H9 (cell line): Measurements from ENCODE around the gene BCL2L2. TPM values are rescaled to one million over a fixed set of nuclear protein-coding genes. Genes with fewer than 3 reads are reported as not detected.

ENCODE experiments used
- DNase-seq: peaks from one replicate; pipeline ENCODE4 v3.0.0-alpha.2; 2017
- H2AFZ ChIP-seq: one replicate; pipeline ENCODE4 v1.6.1; 2013; ENCODE audit warnings: mild to moderate bottlenecking, low read length, control low read depth, moderate library complexity
- H2AK5ac ChIP-seq: 2 replicates; pipeline ENCODE4 v1.6.1; 2013; ENCODE audit warnings: low read length, control low read depth, mixed read lengths; ENCODE audit not compliant: insufficient read length
- H2BK120ac ChIP-seq: one replicate; pipeline ENCODE4 v1.6.1; 2013; ENCODE audit warnings: low read depth, mild to moderate bottlenecking, low read length, control low read depth, inconsistent platforms; ENCODE audit not compliant: poor library complexity, severe bottlenecking
- H2BK12ac ChIP-seq: 2 replicates; pipeline ENCODE4 v1.6.1; 2013; ENCODE audit warnings: low read length, control low read depth, mixed read lengths, low read depth; ENCODE audit not compliant: insufficient read length
- H2BK15ac ChIP-seq: 2 replicates; pipeline ENCODE4 v1.6.1; 2013; ENCODE audit warnings: low read depth, low read length, control low read depth
- H2BK20ac ChIP-seq: one replicate; pipeline ENCODE4 v1.6.1; 2013; ENCODE audit warnings: low read depth, mild to moderate bottlenecking, low read length, control low read depth, inconsistent platforms; ENCODE audit not compliant: poor library complexity, severe bottlenecking
- H2BK5ac ChIP-seq: 2 replicates; pipeline ENCODE4 v1.6.1; 2013; ENCODE audit warnings: low read length, control low read depth, mixed read lengths; ENCODE audit not compliant: insufficient read length
- H3K14ac ChIP-seq: 2 replicates; pipeline ENCODE4 v1.6.1; 2013; ENCODE audit warnings: low read length, control low read depth; ENCODE audit not compliant: insufficient read depth
- H3K18ac ChIP-seq: 2 replicates; pipeline ENCODE4 v1.6.1; 2013; ENCODE audit warnings: low read depth, mild to moderate bottlenecking, mixed read lengths, low read length, control low read depth; ENCODE audit not compliant: insufficient read length
- H3K23ac ChIP-seq: 2 replicates; pipeline ENCODE4 v1.6.1; 2013; ENCODE audit warnings: low read length, control low read depth, mixed read lengths, low read depth; ENCODE audit not compliant: insufficient read length
- H3K23me2 ChIP-seq: 2 replicates; pipeline ENCODE4 v1.6.1; 2013; ENCODE audit warnings: low read depth, mild to moderate bottlenecking, mixed read lengths, low read length, control low read depth; ENCODE audit not compliant: insufficient read length, poor library complexity, severe bottlenecking
- H3K27ac ChIP-seq: 2 replicates; pipeline ENCODE4 v1.5.1; 2013; ENCODE audit warnings: low read length, control low read depth, mixed read lengths, low read depth; ENCODE audit not compliant: insufficient read length
- H3K27me3 ChIP-seq: 2 replicates; pipeline ENCODE4 v1.6.1; 2013; ENCODE audit warnings: low read length, control low read depth, inconsistent platforms; ENCODE audit not compliant: insufficient read depth
- H3K4ac ChIP-seq: 2 replicates; pipeline ENCODE4 v1.6.1; 2013; ENCODE audit warnings: low read depth, mild to moderate bottlenecking, control low read depth, inconsistent platforms, low read length, moderate library complexity
- H3K4me1 ChIP-seq: 2 replicates; pipeline ENCODE4 v1.6.1; 2013; ENCODE audit warnings: low read length, control low read depth, inconsistent platforms; ENCODE audit not compliant: insufficient read depth
- H3K4me2 ChIP-seq: 2 replicates; pipeline ENCODE4 v1.6.1; 2013; ENCODE audit warnings: low read length, control low read depth, mixed read lengths; ENCODE audit not compliant: insufficient read length, insufficient read depth
- H3K56ac ChIP-seq: 2 replicates; pipeline ENCODE4 v1.6.1; 2013; ENCODE audit warnings: low read depth, mild to moderate bottlenecking, mixed read lengths, low read length, control low read depth; ENCODE audit not compliant: insufficient read length
- H3K79me1 ChIP-seq: 2 replicates; pipeline ENCODE4 v1.6.1; 2013; ENCODE audit warnings: low read depth, mild to moderate bottlenecking, moderate library complexity, low read length, control low read depth, inconsistent platforms; ENCODE audit not compliant: insufficient read depth, poor library complexity, severe bottlenecking
- H3K79me2 ChIP-seq: 2 replicates; pipeline ENCODE4 v1.6.1; 2013; ENCODE audit warnings: low read length, control low read depth, inconsistent platforms; ENCODE audit not compliant: insufficient read depth
- H3K9ac ChIP-seq: 2 replicates; pipeline ENCODE4 v1.6.1; 2013; ENCODE audit warnings: low read length, control low read depth, mixed read lengths; ENCODE audit not compliant: insufficient read length; ENCODE audit errors: extremely low read depth
- H3K9me3 ChIP-seq: one replicate; pipeline ENCODE4 v1.6.1; 2013; ENCODE audit warnings: low read depth, low read length, inconsistent platforms; ENCODE audit not compliant: control insufficient read depth
- H3T11ph ChIP-seq: one replicate; pipeline ENCODE4 v1.6.1; 2013; ENCODE audit warnings: mild to moderate bottlenecking, low read length, control low read depth, inconsistent platforms
- H4K20me1 ChIP-seq: one replicate; pipeline ENCODE4 v1.6.1; 2013; ENCODE audit not compliant: control insufficient read depth, insufficient read length, insufficient read depth
- H4K5ac ChIP-seq: 2 replicates; pipeline ENCODE4 v1.6.1; 2013; ENCODE audit warnings: low read depth, mild to moderate bottlenecking, mixed read lengths, low read length, control low read depth; ENCODE audit not compliant: insufficient read length
- H4K8ac ChIP-seq: replicated peaks from 2 replicates; pipeline ENCODE4 v1.6.1; 2013; ENCODE audit warnings: low read length, control low read depth, mixed read lengths, low read depth; ENCODE audit not compliant: insufficient read length
- H4K91ac ChIP-seq: 2 replicates; pipeline ENCODE4 v1.6.1; 2013; ENCODE audit warnings: low read depth, mild to moderate bottlenecking, moderate library complexity, mixed read lengths, low read length, control low read depth; ENCODE audit not compliant: insufficient read length
- H3K27ac Mint-ChIP-seq, 3 experiments: 2 replicates in 2 of 3; 3 replicates in 1 of 3; pipeline ENCODE4 v1.8.0; 2020 to 2021; ENCODE audit warnings: mixed read lengths in 3 of 3, mild to moderate bottlenecking in 1 of 3, moderate library complexity in 1 of 3
- H3K27me3 Mint-ChIP-seq: 2 replicates; pipeline ENCODE4 v1.8.0; 2021; ENCODE audit warnings: low read depth, mild to moderate bottlenecking, moderate library complexity, mixed read lengths
- H3K36me3 Mint-ChIP-seq, 3 experiments: 2 replicates in 2 of 3; 3 replicates in 1 of 3; pipeline ENCODE4 v1.8.0; 2020 to 2021; ENCODE audit warnings: low read depth in 3 of 3, mixed read lengths in 3 of 3; ENCODE audit not compliant: insufficient read depth in 1 of 3
- H3K4me1 Mint-ChIP-seq, 2 experiments: 2 replicates each; pipeline ENCODE4 v1.8.0; 2020; ENCODE audit warnings: mixed read lengths in 2 of 2
- H3K4me3 Mint-ChIP-seq, 2 experiments: 2 replicates in 1 of 2; 3 replicates in 1 of 2; pipeline ENCODE4 v1.8.0; 2020 to 2021; ENCODE audit warnings: mild to moderate bottlenecking in 2 of 2, mixed read lengths in 2 of 2, moderate library complexity in 1 of 2
- H3K9me3 Mint-ChIP-seq, 2 experiments: 2 replicates in 1 of 2; 3 replicates in 1 of 2; pipeline ENCODE4 v1.8.0; 2020; ENCODE audit warnings: mild to moderate bottlenecking in 2 of 2, mixed read lengths in 2 of 2, moderate library complexity in 1 of 2
- CTCF ChIP-seq: fragments of 200-600 bp; sonication (generic); conservative IDR thresholded peaks from 3 replicates; pipeline ENCODE4 v1.8.0; 2021; ENCODE audit warnings: antibody characterized with exemption, mild to moderate bottlenecking
- WGBS: extraction: QIAGEN DNeasy Blood & Tissue Kit; methylation state at CpG from one replicate; pipeline ENCODE4 v1.1.7; 2013; ENCODE audit warnings: missing lambda C conversion rate, low lambda C conversion rate, mixed read lengths; ENCODE audit not compliant: insufficient read length; ENCODE audit errors: extremely low coverage; 5-methylcytosine and 5-hydroxymethylcytosine counted together
- total RNA-seq: library from RNA; stranded (reverse); gene quantifications from 2 replicates; pipeline ENCODE4 v1.2.1, GENCODE V29; 2021

Gene BCL2L2
- total RNA-seq, 1 experiment from 2014 or later = 8.4 TPM

GRCh38 chr14:23347406-23348296 is 41.0 kb downstream of the BCL2L2 start:
- no peaks in the 10 kb centered on the region for H3K9me3 ChIP-seq
- no peak overlapping the region for H4K91ac ChIP-seq
- no CpG with 5 or more reads among the region's 19 CpGs for WGBS
- peaks cover 5% of the 10 kb centered on the region for H3K23me2 ChIP-seq
- H2BK12ac ChIP-seq = no peak overlapping the region
- H3T11ph ChIP-seq = no peak overlapping the region
- H3K4me1 ChIP-seq = no peaks in the 10 kb centered on the region; the same call in 1 of the 2 replicates
- no peak overlapping the region for H3K27ac ChIP-seq
- H3K23ac ChIP-seq = no peak overlapping the region
- no peak overlapping the region for H2BK15ac ChIP-seq
- H2BK20ac ChIP-seq = no peak overlapping the region
- no peaks in the 10 kb centered on the region for H4K20me1 ChIP-seq
- Mint-ChIP-seq H3K4me1 (peaks cover 19 to 21% of the 10 kb centered on the region in 2 experiments), H3K36me3 (peaks cover 16 to 26% (median 22%) of the 10 kb centered on the region in 3 experiments), H3K27me3 (peaks cover 16% of the 10 kb centered on the region), H3K27ac (no peak overlapping the region; a peak in 1 of 7 replicates), H3K4me3 (no peak overlapping the region), H3K9me3 (no peaks in the 10 kb centered on the region; a peak in 2 of 5 replicates)
- no peak overlapping the region for H3K4ac ChIP-seq
- no peak overlapping the region for H4K5ac ChIP-seq
- TF ChIP-seq CTCF = no peak
- H3K18ac ChIP-seq = no peak overlapping the region
- DNase-seq = no peak
- H2BK5ac ChIP-seq = no peak overlapping the region
- H2AFZ ChIP-seq = no peak overlapping the region
- no peak overlapping the region for H3K9ac ChIP-seq
- no peak overlapping the region for H3K56ac ChIP-seq
- H3K14ac ChIP-seq = no peak overlapping the region
- no peaks in the 10 kb centered on the region for H3K79me2 ChIP-seq
- H2AK5ac ChIP-seq = no peak overlapping the region
- H2BK120ac ChIP-seq = no peak overlapping the region
- H4K8ac ChIP-seq = no peak overlapping the region
- H3K27me3 ChIP-seq = no peaks in the 10 kb centered on the region
- H3K79me1 ChIP-seq = no peaks in the 10 kb centered on the region
- H3K4me2 ChIP-seq = no peak overlapping the region
